ENCODE measurements around the gene NDUFA6.

Gene NDUFA6

GRCh38 chr22:42062506-42063170, 27.9 kb downstream of the NDUFA6 start:
- Mint-ChIP-seq H3K27me3 (no peaks in the 10 kb centered on the region), H3K4me1 (ENCODE audit: low read depth in 2 of 2) (peaks cover 5 to 10% of the 10 kb centered on the region in 2 donors), H3K9me3 (peaks cover 0 to 2% of the 10 kb centered on the region in 2 donors), H3K36me3 (ENCODE audit: insufficient read depth) (peaks cover 21% of the 10 kb centered on the region), H3K27ac (no peak overlapping the region), H3K4me3 (no peak overlapping the region)
- no peak for DNase-seq
- no peak for ATAC-seq (replicated peaks)

DNA sequence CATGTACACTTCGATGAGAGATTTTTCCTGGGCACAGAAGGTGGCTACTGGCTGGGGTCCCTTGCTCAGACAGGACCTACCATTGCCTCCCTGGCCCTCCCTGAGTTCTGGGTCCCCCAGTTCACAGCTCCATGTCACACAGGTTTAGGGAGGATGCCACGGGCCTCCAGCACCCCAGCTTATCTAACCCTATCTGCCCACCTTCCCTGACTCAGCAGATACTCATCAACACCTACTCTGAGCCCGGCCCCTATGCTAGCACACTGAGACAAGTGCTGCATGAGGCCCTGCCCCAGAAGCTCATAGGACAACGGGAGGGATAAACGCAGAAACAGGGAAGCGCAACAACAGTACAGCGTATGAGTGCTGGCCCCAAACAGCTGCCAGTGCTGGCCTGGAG, 29.5 kb downstream of the NDUFA6 start:
- Mint-ChIP-seq H3K36me3 (ENCODE audit: insufficient read depth) (peaks cover 15% of the 10 kb centered on the region), H3K4me3 (no peak overlapping the region), H3K4me1 (ENCODE audit: low read depth in 2 of 2) (peaks cover 2 to 5% of the 10 kb centered on the region in 2 donors), H3K9me3 (peaks cover 8 to 11% of the 10 kb centered on the region in 2 donors), H3K27me3 (no peaks in the 10 kb centered on the region), H3K27ac (no peak overlapping the region)
- no peak for DNase-seq
- ATAC-seq (replicated peaks), result no peak

- ATAC-seq (replicated peaks), result no peak
- no peak overlapping the region for H3K4me3 Mint-ChIP-seq
- H3K36me3 Mint-ChIP-seq (ENCODE audit: insufficient read depth), result peaks cover 15% of the 10 kb centered on the region
Observed at GRCh38 chr22:42060489-42060888, 30.1 kb downstream of the NDUFA6 start.

DNA sequence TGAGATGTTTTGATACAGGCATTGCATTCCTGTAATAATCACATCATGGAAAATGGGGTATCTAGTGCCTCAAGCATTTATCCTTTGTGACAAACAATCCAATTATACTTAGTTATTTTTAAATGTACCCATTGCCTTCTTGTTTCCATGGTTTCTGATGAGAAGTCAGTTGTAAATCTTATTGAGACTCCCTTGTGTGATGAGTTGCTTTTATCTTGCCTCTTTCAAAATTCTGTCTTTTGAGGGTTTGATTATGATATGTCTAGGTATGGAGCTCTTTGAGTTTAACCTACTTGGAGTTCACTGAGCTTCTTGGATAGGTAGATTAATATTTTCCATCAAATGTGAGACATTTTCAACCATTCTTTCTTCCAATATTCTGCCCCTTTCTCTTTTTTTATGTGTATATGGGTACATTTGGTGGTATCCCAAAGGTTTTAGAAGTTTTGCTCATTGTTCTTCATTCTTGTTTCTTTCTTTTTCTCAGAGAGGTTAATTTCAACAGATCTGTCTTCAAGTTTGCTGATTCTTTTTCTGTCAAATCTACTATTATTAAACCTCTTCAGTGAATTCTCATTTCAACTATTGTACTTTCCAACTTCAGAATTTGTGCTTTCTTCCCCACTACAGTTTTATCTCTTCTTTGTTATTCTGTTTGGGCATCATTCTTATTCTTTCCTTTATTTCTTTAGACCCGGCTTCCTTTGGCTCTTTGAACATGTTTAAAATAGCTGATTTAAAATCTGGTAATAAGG, 33.6 kb downstream of the NDUFA6 start:
- Mint-ChIP-seq H3K27ac (no peak overlapping the region), H3K27me3 (no peaks in the 10 kb centered on the region), H3K4me1 (ENCODE audit: low read depth in 2 of 2) (no peaks in the 10 kb centered on the region), H3K9me3 (peaks cover 8 to 11% of the 10 kb centered on the region in 2 donors), H3K4me3 (no peak overlapping the region), H3K36me3 (ENCODE audit: insufficient read depth) (peaks cover 8% of the 10 kb centered on the region)
- DNase-seq (no peak), ATAC-seq (replicated peaks) (no peak)

More at GRCh38 chr22:42060489-42060888, 30.1 kb downstream of the NDUFA6 start:
- peaks cover 2 to 5% of the 10 kb centered on the region in 2 donors for H3K4me1 Mint-ChIP-seq (ENCODE audit: low read depth in 2 of 2)
- H3K27ac Mint-ChIP-seq, result no peak overlapping the region
- peaks cover 8 to 11% of the 10 kb centered on the region in 2 donors for H3K9me3 Mint-ChIP-seq
- H3K27me3 Mint-ChIP-seq, result no peaks in the 10 kb centered on the region
- no peak for DNase-seq

DNA sequence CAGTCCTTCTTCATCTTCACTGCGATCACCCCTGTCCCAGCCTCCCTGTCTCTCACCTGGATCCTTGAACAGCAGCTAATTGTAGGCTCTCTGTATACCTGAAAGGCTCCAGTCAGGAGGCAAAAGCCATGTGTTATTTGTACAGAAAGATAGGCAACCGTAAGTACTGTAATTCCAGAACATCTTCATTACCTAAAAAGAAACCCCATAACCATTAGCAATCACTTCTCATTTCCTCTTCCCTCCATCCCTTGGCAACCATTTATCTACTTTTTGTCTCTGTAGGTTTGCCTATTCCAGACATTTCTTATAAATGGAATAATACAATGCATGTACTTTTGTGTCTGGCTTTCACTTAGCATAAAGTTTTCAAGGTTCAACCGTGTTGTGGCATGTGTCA, 37.8 kb downstream of the NDUFA6 start:
- Mint-ChIP-seq H3K27me3 (no peaks in the 10 kb centered on the region), H3K27ac (no peak overlapping the region), H3K4me1 (ENCODE audit: low read depth in 2 of 2) (no peaks in the 10 kb centered on the region), H3K36me3 (ENCODE audit: insufficient read depth) (no peaks in the 10 kb centered on the region), H3K9me3 (peaks cover 7 to 11% of the 10 kb centered on the region in 2 donors), H3K4me3 (no peak overlapping the region)
- ATAC-seq (replicated peaks), result no peak
- DNase-seq, result no peak

GRCh38 chr22:42050641-42051180, 39.9 kb downstream of the NDUFA6 start:
- Mint-ChIP-seq H3K4me3 (no peak overlapping the region), H3K27ac (no peak overlapping the region), H3K36me3 (ENCODE audit: insufficient read depth) (no peaks in the 10 kb centered on the region), H3K4me1 (ENCODE audit: low read depth in 2 of 2) (no peaks in the 10 kb centered on the region), H3K27me3 (no peaks in the 10 kb centered on the region), H3K9me3 (no peaks in the 10 kb centered on the region)
- ATAC-seq (replicated peaks), result no peak
- no peak for DNase-seq

DNA sequence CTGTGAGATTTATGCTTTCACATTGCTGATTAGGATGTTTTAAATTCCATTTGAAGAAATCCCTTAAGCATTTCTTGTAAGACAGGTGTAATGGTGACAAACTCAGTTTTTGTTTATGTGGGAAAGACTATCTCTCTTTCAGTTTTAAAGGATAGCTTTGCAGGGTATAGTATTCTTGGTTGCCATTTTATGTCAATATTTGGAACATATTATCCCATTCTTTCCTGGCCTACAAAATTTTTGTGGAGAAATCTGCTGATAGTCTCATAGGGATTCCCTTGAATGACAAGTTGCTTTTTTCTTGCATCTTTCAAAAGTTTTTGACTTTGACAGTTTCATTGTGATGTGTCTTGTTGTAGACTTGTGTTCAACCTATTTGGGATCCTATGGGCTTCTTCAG, 48.8 kb downstream of the NDUFA6 start:
- Mint-ChIP-seq H3K27ac (no peak overlapping the region), H3K9me3 (peaks cover 5 to 7% of the 10 kb centered on the region in 2 donors), H3K27me3 (peaks cover 0 to 8% of the 10 kb centered on the region in 2 donors), H3K4me3 (no peak overlapping the region), H3K4me1 (ENCODE audit: low read depth in 2 of 2) (no peaks in the 10 kb centered on the region), H3K36me3 (ENCODE audit: insufficient read depth) (peaks cover 2% of the 10 kb centered on the region)
- ATAC-seq (replicated peaks) (no peak), DNase-seq (no peak)

GRCh38 chr22:42039271-42039670, 51.3 kb downstream of the NDUFA6 start:
- DNase-seq, result no peak
- Mint-ChIP-seq H3K9me3 (peaks cover 7 to 8% of the 10 kb centered on the region in 2 donors), H3K27me3 (peaks cover 0 to 8% of the 10 kb centered on the region in 2 donors), H3K27ac (no peak overlapping the region), H3K36me3 (ENCODE audit: insufficient read depth) (peaks cover 2% of the 10 kb centered on the region), H3K4me1 (ENCODE audit: low read depth in 2 of 2) (no peaks in the 10 kb centered on the region), H3K4me3 (no peak overlapping the region)
- ATAC-seq (replicated peaks), result no peak

Measured in effector memory CD8-positive, alpha-beta T cell (primary cell).